HT1080 (cell line): ENCODE measurements around the gene C6orf89. TPM values are rescaled to one million over a fixed set of nuclear protein-coding genes. Genes with fewer than 3 reads are reported as not detected.
"Not testable (repeated sequence)": the region's sequence is repeated elsewhere in the genome, so short reads cannot be mapped to it uniquely, and the experiment has no call there.

ENCODE experiments used
- DNase-seq: peaks from one replicate; pipeline ENCODE4 v3.0.0-alpha.2; 2015; ENCODE audit warnings: low read depth
- total RNA-seq: library from RNA; depleted of rRNA; stranded (reverse); fragments of >200 nt; shearing (Covaris generic); gene quantifications from 2 replicates; pipeline ENCODE4 v1.2.3, GENCODE V29; 2014

C6orf89 gene
- total RNA-seq, 1 experiment from 2014 or later, result 59.0 TPM

DNA sequence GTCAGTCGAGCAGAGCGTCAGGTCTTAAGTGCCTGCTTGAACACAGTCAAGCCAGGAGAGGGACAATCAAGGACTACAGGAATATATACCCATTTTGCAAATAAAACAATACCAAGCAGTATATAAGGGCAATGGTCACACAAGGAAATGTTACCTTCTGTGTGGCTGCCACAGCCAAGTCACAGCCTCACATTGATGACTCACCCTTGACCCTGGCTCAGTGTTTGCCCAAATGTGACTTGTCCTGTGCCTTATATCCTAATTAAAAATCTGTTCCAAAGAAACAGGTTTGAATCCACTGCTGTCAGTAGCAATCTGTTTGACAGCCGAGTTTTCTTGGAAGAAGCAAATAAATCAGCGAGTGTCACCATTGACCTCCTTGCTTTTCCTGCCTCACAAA, 34.3 kb downstream of the C6orf89 start:
- DNase-seq, result no peak

DNA sequence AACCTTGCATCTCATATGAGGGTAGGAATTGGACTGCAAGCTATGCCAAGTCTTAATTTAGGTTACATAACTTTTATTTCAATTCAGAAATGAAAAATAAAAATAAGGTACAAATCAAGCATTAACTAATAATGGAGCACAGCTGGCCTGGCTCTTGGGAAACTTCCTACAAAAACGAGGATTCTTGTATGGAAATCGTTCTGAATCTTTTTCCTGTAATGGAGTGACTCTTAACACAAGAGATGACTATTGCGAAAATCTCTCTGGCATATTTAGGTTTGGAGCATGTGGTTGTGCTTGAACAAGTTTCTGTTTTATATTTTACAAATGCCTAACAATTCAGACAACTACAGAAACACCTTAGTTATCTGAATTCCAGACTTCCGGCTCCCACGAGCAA, 34.8 kb downstream of the C6orf89 start:
- no peak for DNase-seq

DNA sequence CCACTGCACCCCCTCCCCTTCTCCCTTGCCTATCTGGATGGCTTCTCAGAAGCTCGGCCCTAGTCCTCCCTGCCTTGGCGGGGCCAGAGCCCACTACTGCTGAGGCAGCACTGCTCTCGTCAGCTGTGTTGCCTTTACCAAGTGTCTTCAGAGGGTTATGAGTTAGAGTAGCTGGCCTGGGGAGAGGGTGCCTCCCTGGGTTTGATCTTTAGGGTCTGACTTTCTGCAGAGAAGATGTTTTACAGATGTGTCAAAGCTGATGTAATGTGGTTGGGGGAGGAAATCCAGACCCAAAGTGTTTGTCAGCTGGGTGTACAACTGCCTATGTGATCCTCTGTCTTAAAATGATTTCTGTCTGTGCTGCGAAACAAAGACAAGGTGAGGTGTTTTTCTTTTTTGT, 38.4 kb downstream of the C6orf89 start:
- DNase-seq, result no peak

DNA sequence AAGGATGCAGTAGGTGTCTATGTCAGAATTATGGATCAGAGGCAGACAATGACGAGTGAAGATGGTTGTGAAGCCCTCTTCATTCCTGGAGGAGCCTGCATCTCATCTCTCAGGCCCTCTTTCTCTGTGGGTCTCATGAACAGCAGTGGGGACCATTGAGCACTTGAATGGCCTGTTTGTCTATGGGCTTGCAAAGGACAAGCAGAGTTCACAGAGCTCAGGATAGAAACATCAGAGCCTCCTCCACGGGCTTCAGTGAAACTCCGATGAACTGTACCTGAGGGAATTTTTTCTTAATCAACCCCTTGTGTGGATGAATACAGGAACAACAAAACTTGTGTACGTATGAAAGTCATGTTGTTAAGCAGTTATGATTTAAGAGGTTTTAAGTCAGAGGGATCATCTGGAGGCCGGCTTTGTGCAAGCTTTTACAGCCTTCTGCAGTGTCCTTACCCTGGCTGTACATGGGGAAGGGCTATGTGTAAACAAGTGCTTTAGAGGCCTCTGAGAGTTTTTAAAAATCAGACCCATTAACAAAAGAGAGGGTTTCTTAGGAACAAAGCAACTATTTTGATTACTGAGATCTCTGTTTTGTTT, 39.1 kb downstream of the C6orf89 start:
- DNase-seq, result no peak

DNA sequence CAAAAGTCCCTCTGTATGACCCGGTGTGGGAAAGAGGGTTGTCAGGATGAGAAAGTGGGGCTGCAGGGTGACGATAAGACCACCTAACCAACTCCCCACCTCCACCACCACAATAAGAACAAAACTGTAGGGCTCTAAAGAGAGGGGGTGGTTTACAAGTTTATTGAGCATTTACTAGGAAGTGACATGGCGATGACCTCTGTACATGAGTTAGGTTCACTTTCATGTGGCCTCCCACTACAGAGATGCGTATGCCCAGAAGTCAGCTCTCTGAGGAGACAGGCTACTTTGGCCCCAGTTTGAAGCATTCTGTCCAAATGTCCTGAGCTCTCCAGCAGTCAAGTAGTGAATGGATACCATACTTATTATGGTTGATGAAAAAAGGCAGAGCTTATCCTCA, 40.1 kb downstream of the C6orf89 start:
- DNase-seq, result no peak

DNA sequence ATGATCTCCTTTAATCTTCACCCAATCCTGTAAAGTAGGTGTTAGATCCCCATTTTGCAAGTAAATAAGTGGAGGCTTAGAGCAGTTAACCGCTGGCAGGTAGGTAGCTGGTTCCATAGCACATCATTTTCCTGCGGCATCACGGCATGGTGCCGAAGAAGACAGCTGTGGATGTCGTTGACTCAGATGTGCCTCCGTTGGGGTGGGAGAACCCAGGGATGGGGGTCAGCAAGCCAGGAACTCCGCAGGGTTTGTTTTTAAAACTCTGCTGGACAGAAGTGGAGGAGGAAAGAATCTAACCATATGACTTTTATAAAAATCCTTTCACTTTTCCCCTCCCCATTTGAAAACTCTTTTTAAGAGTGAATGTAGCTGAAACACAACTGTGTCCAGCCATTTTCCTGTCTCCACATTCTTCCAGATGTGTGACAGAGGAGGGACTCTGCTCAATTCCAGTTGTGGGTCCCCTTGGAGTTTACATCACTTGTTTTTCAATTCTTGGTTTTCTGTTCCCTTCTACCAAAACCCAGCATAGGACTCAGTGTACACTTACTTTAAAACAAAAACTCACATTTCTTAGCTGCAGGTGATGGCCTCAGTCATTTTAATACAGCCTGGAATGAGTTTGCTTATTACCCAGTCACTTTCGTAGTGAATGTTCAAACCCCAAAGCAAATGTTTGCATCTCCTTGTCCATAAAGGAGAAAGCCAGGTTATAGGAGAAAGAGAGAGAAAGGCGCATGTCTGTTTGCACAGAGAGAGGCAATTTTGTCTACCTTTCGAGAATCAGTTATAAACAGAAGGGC, 41.2 kb downstream of the C6orf89 start:
- no peak for DNase-seq

DNA sequence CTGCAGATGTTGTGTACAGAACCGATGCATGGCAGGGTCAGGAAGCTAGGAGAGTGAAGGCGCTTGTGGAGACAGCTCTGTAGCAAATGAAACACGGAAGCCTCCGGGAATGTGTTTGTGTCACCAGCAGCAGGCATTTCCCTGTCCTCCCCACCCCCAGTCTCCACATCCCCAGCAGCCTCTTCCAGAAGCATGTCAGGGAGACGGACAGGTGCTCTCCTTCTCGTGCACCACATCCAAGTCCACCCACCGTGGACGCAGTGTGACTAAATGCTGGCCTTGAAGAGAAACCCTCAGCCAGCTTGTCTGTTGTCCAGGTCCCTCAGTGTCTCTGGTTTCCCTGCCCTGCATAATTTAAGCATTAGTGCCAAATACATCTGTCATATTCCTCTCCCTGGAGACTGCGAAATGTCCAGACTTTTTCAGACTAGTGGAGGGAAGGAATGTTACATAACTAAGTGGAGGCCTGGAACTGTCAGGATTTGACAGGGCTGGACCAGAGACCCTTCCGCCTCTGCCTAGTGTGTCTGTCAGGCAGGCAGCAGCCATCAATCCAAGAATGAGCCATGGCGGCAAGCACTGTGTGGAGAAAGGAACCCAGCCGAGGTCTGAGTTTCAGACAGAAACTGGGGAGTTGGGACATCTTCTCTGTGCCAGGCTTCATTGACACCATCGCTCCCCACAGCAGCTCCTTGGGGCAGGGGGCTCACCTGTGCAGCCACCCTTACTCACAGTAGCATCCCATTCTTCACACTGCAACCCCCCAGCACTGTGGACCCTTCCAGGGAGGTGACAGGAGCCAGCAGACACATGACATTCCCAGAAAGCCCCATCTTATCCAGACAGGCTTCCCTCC, 42.2 kb downstream of the C6orf89 start:
- no peak for DNase-seq

DNA sequence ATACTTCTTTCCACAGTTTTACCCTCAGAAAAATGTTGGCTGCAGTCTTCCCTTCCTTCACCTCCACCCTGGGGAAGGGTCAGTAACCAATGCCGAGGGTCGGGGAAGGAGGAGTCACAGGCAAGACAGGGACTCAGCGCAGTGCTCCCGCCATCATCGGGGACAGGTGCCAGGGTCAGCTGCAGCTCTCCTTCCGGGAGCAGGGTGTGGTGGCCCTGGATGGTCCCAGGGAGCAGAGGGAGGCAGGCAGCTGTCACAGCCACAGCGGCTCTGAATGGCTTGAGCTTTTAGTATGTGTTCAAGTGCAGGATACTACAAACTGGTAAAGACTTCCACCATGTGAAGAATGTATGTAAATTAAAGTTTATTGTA, 42.8 kb downstream of the C6orf89 start:
- DNase-seq, result no peak

DNA sequence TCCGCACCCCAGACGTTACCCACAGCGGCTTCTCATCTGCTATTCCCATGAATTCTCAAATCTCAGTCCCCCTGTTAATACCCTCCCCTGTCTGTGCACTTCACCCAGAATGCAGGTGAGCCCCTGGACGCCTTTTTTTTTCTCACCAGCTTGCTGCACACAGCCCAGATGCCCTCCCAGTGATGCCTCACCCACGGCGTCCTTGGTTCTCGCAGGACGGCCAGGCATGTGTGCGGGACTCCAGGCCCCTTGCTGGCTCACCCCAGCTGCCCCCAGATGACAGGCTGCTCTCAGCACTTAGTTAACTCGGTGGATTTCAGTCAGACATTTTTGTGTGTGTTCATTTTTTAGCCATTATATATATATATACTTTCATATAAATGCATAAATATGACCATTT, 43.4 kb downstream of the C6orf89 start:
- DNase-seq, result no peak

DNA sequence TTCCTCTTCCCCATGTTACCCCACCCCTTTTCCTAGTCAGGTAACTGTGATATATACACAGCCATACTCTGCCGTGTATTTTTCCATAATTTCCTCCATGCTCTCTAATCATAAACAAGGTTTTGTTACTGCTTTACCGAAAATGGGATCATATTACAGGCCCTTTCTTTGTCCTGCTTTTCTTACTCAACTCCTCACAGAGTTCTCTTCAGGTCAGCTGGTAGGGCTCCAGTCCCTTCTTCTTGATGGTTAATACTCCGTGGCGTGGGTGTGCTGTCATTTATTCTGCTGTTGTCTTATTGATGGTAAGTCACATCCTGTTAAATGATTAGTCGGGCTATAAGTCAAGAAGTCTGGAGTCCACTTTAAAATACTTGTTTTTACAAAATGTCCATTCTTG, 43.9 kb downstream of the C6orf89 start:
- no peak for DNase-seq

DNA sequence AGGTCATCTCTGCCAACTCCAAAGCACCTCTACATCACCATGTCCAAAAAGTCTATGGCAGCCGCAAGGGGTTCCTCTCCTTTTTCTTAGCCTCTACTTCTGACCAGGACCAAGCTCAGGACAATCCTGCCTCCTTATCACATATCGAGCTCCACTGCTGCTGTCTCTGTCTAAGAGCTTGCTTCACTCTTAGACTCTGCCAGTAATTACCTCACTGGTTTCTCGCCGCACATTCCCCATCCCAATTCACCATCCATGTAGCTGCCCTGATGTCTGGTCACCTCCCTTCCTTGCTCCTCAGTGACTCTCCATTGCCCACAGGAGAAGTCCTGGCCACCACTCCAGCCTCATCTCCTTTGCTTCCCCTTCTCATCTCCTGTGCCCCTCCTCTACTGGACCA, 44.7 kb downstream of the C6orf89 start:
- no peak for DNase-seq

DNA sequence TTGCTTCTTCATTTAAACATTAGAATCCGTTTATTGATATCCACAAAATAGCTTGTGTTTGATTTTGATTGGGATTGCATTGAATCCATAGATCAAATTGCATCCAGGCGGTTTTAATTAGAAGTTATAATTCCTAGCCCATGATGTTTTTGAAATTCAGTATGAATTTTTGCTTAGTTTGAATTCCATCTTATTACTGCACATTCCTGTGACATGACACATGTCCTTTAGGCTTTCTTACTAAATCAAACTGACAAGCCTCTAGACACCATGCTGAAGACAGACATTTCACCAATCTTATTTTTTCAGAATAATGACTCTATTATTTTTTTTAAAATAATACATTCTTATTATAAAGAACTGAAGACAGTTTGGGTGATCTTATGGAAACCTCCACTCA, 47.4 kb downstream of the C6orf89 start:
- DNase-seq, result peak; percentile 44

DNA sequence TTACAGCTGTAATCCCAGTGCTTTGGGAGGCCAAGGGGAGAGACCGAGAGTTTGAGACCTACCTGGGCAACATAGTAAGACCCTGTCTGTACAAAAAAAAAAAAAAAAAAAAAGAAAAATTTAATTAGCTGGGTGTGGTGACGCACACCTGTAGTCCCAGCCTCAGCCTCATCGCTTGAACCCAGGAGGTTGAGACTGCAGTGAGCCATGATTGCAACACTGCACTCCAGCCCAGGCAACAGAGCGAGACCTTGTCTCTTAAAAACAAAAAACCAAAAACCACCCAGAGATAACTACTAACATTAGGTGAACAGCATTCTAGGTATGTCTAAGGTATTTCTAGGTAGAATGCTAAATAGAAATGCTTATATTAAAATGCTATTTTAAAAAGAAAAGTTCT, 47.8 kb downstream of the C6orf89 start:
- DNase-seq, result no peak

DNA sequence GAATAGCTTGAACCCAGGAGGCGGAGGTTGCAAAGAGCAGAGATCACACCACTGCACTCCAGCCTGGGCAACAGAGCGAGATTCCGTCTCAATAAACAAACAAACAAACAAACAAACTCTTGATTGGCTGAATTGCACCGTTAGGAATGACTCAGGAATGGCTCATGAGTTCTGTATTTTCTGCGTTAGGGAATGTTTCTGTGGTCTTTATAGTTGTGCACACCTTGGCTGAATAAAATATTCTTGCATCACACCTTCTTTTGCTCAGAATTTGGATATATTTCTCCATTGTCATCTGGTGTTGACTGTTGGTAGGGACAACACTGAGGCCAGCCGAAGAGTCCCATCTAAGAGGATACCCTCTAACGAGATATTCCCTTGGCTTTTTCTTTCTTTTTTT, 49.1 kb downstream of the C6orf89 start:
- no peak for DNase-seq

DNA sequence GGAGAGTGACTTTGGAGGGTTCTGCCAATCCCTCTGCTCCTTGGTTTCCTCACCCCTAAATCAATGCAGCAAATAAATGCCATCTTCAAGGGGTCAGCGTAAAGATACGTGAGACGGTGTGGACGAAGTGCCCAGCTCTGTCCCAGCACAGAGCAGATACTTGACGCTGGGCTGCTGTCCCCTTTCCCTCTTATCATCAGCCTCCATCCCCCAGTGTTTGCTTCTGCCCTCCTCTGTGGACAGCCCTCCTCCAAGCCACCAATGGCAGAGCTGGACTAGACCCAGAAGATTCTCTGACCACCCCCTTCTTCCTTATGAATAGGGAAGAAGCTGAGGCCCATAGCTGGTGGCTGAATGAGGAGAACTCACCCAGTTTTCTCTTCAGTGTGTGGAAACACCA, 51.1 kb downstream of the C6orf89 start:
- DNase-seq, result no peak

DNA sequence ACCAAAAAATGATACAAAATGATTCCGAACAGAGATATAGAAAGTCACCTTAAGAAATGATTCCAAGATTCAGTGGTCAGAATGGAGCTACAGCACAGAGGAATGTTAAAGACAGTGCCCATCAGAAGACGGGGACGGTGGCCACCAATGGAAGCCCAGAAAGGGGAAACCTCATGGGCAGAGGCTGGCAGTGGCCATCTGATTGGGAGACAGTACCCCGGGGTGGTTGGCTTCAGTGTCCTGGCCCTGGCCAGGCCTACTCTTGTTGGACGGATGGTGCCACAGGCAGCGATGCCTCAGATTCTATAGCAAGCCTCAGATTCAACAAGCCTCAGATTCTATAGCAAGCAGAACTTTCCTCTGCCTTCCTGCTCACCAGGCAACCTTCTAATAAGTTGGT, 52.1 kb downstream of the C6orf89 start:
- no peak for DNase-seq

DNA sequence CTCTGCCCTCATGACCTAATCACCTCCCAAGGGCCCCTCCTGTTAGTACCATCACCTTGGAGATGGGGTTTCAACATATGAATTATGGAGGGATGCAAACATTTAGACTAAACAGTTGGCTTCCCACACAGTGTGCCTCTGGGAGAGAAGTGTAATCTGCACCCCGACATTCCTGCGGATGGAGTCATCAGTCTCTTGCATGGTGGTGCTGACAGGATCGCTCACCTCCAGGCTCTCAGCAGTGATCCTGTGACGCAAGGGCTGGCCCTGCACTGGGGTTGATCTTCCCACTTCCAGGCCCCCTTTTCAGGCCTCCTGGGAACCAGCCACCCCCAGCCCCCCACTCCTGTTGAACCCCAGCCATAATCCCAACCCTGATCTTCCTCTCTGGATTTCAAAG, 52.8 kb downstream of the C6orf89 start:
- peak; percentile 50 for DNase-seq

DNA sequence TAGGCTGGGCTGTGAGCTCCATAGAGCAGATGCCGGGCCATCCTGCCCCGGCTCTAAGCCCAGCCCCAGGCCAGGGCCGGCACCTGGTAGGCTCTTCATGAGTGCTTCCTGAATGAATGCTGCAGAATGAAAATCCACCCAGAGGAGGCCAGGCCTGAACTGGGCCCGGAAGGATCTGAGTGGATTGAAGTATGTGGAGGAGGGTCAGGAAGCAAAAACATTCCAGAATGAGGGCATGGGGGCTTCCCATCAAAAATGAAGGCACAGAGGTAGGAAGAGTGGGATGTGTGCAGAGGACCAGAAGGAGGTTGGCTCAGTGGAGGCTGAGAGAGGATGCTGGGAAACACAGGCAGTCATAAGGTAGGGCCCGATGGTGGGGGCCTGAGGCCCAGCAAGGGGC, 53.3 kb downstream of the C6orf89 start:
- not testable (repeated sequence) for DNase-seq

DNA sequence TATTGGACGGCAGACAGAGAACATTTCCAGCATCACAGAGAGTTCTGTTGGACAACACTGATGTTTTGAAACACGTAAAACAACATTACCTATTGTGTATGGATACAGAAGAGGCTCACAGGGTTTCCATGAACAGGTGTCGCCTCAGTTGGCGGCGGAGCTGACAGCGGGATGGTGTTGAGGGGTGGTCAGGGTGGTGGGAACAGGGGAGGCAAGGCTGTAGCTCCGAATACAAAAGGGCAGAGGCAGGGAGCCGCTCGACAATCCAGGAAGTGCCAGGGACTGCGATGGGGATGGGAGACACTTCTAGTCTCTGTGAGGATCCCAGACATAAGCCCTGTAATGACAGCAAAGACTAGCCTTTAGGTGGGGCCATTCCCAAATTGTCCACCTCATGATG, 54.3 kb downstream of the C6orf89 start:
- DNase-seq, result no peak

DNA sequence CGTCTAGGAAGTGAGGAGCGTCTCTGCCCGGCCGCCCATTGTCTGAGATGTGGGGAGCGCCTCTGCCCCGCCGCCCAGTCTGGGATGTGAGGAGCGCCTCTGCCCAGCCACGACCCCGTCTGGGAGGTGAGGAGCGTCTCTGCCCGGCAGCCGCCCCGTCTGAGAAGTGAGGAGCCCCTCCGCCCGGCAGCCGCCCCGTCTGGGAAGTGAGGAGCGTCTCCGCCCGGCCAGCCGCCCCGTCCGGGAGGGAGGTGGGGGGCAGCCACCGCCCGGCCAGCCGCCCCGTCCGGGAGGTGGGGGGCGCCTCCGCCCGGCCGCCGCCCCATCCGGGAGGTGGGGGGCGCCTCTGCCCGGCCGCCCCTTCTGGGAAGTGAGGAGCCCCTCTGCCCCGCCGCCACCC, 55.8 kb downstream of the C6orf89 start:
- DNase-seq, result not testable (repeated sequence)

DNA sequence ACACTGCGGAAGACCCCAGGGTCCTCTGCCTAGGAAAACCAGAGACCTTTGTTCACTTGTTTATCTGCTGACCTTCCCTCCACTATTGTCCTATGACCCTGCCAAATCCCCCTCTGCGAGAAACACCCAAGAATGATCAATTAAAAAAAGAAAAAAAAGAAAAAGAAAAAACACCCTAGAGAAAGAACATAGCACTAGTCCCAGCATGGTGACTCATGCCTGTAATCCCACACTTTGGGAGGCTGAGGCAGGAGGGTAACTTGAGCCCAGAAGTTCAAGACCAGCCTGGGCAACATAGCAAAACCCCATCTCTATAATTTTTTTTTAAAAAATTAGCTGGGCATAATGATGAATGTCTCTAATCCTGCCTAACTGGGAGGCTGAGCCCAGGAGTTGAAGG, 56.6 kb downstream of the C6orf89 start:
- not testable (repeated sequence) for DNase-seq

DNA sequence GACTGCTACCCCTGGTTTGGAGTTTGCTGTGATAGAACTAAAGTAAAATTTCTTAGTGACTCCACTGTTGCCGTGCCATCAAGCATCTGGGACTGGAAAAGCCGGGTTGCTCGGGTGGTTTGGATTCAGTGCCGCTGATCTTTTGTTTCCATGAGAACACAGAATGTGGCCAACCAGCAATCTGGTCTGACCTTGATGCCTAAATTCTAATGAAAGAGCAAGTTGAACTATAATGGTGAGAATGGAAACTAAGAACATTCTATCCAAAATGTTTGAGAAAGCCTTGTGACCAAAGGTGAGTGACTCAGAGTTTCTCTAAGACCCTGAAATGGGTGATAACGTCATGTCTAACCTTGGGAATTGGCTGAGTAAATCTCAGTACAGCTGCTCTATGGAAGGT, 58.9 kb downstream of the C6orf89 start:
- no peak for DNase-seq
